Suppressor macrophage treated with lipopolysaccharide for 4 hours (primary cell): ENCODE results near the gene TBC1D3E.
"Not testable (repeated sequence)": the region's sequence is repeated elsewhere in the genome, so short reads cannot be mapped to it uniquely, and the experiment has no call there.

ENCODE experiments used
- DNase-seq: peaks from one replicate; pipeline ENCODE4 v3.0.0-alpha.2; 2020

Gene TBC1D3E

GRCh38 chr17:38127651-38128050, at the start of gene TBC1D3E:
Gene TBC1D3E, plus strand, starts transcription at chr17:38127951. Its CDS starts 1,545 bp downstream, at chr17:38129496.
- DNase-seq: not testable (repeated sequence)

- not testable (repeated sequence) for DNase-seq
These were observed 40.4 kb upstream of the TBC1D3E start for GRCh38 chr17:38087344-38087743.

DNA sequence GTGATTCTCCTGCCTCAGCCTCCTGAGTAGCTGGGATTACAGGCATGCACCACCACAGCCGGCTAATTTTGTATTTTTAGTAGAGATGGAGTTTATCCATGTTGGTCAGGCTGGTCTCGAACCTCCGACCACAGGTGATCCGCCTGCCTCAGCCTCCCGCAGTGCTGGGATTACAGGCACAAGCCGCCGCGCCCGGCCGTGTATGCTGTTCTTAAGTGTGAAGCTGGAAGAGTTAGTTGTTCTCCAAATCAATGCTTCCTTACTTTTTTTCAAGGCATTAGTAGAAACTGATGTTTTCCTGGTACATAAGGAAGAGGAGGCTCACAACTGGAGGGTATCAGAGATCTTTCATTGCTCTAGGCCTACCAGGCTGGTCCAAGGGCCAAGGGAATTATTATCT, 39.6 kb upstream of the TBC1D3E start:
- not testable (repeated sequence) for DNase-seq

GRCh38 chr17:38094059-38094694, 33.6 kb upstream of the TBC1D3E start:
- not testable (repeated sequence) for DNase-seq

GRCh38 chr17:38099262-38099661, 28.5 kb upstream of the TBC1D3E start:
- DNase-seq: not testable (repeated sequence)

GRCh38 chr17:38119829-38120228, 7.9 kb upstream of the TBC1D3E start:
- DNase-seq: not testable (repeated sequence)

GRCh38 chr17:38134860-38135259, 7.1 kb downstream of the TBC1D3E start:
- DNase-seq: not testable (repeated sequence)
